Glomerular visceral epithelial cell (primary cell): ENCODE measurements around the gene TAF4B.
"Not testable (repeated sequence)": the region's sequence is repeated elsewhere in the genome, so short reads cannot be mapped to it uniquely, and the experiment has no call there.

Experiments
- DNase-seq: peaks from one replicate; pipeline ENCODE4 v3.0.0-alpha.2; 2016; ENCODE audit errors: extremely low spot score

The TAF4B gene

DNA sequence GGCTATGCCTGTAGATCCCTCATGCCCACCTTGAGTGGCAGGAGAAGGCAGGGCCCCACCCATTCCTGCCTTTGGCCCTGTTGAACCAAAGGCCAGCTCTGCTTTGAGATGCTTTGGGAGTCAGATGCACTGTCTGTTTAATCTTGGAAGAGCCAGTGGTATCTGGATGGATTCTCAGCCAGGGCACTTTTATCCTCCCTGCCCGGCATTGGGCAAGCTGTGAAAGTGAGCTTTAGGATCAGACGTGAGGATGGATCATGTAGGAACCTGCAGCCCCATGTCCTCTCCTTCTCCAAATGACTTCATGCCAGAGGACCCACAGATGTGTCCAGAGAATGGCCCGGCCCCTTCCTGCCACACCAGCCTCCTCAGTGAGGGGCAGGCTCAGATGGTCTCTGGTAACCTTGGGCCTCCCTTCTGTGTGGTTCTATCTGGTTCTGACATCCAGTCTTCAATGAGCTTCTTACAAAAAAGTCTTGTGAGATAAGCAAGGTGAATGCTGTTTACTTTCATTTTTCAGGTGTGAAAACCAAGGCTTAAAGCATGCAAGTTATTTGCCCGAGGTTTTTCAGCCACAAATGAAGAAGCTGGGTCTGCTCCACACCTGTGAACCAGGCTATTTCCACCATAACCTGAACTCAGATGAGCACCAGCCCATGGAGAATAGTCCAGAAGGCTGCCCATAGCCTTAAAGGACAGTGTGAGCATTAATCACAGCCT is 198.3 kb downstream of the TAF4B start:
- DNase-seq = no peak

DNA sequence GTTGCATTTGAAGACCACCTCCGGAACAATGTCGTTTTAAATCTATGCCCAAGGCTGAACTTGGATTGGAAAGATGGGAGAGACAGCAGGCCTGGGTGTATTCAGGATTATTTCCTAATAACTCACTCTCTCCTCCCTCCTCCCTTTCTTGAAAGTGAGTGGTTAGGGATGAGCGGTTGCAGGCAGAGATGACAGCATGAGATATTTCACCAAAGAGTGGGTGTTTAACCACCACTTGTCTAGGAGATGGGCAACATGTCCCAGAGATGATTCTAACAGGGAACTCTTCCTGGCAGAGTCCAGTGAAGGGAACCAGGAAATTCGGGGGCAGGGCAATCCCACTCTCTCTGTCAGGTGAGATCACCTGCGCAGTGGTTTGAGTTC is 198.9 kb downstream of the TAF4B start:
- DNase-seq = peak; percentile 74

DNA sequence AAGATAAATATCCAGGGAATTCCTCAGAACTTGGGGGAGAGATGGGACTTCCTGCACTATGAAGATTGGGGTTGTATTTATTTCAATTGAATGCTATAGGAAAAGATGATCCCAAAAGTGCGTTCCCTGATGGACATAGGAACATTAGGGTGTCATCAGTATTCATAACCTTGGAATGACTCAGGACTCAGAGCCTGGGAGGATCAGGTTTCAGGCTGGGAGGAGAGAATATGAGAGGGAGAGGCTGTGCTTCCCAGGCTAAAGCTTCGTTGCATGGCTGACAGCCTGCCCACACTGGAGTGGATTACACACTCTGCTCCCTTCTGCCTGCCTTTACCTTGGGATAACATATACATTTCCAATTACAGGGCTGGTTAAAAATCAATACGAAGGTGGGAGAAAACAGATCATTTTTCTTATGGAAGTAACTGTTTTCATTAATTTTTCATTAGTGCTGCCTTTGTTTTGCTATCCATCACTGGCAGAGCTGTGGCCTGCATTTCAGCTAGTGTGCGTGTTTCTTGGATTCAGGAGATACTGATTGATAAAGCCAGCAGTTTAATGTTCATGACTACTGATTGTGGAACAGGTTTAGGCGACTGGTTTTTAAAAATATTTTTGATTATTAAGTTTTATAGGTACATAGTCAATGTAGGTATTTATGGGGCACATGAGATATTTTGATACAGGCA is 203.4 kb downstream of the TAF4B start:
- DNase-seq = peak; percentile 77

DNA sequence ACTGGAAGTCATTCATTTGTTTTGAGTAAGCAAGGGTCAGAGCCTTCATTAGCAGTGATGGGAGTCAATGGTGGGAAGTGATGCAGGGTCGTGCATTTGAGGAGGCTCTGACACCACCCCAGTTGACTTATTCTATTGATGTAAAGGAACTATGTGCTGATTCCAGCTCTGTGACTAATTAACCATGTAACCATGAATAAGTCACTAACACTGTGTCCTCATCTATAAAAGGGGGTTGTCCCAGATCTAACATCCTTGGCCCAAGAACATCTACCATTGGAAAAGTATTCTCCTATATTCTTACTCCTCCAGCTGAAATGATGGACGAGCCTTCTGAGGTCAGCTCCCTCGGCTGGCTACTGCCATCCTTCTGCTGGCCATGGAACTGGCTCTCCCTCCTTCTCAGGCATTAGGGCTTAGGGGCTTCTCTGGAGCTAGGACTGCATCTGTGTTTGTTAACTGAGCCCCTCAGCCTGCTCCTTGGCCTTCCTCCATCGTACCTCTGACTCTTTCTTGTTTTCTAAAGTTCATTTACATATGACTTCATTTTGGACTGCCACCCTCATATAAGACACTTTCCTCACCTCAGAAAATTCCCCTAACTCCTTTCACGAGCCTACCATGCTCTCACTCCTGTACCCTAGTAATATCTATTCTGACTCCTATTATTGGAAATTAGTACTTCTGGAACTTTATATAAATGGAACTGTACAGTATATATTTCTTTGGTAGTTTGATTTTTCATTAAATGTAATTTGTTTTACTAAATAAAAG is 206.6 kb downstream of the TAF4B start:
- no peak for DNase-seq

DNA sequence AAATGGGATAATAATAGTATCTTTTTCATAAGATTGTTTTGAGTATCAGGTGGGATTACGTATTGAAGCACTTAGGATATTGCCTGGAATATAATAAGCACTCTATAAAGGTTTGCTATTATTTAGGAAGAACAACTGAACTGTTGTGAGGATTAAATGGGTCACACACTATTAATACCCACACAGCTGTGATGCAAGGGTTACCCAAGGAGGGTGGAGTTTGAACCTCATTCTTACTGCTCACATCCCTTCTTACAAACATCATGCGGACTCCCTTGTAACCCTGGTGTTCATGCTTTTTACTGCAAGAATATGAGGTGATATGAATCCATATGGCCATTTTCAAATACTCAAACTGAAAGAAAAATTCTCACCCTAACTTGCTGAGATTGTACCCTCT is 208.6 kb downstream of the TAF4B start:
- DNase-seq = no peak

DNA sequence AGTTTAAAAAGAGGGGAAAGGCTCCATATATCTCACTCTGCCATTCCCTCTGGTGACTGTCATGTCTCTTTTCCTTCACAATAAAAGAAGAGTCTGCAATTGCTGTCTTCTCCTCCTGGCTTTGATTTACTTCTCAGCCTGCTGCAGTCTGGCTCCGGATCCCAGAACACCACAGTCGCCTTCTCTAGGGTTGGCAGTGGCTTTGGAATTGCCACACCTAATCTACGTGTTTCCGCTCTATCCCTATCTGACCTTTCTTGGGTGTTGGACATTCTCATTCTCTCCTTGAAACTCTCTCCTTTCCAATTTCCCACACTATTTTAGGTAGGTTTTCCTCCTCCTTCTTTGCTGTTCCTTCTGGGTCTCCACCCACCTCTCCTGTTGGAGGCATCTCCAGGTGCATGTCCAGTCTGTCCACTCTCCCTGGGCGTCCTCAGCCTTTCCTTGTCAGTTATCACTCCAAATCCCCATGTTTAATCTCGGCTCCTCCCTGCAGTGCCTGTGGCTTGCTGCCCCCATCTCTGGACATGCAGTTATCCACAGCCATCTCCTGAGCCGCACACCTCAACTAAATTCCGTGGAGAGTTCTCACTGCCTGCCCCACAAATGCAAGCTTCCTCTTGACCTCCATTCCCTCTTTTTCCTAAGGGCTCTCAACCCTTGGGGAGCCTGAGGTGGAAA is 209.3 kb downstream of the TAF4B start:
- no peak for DNase-seq

DNA sequence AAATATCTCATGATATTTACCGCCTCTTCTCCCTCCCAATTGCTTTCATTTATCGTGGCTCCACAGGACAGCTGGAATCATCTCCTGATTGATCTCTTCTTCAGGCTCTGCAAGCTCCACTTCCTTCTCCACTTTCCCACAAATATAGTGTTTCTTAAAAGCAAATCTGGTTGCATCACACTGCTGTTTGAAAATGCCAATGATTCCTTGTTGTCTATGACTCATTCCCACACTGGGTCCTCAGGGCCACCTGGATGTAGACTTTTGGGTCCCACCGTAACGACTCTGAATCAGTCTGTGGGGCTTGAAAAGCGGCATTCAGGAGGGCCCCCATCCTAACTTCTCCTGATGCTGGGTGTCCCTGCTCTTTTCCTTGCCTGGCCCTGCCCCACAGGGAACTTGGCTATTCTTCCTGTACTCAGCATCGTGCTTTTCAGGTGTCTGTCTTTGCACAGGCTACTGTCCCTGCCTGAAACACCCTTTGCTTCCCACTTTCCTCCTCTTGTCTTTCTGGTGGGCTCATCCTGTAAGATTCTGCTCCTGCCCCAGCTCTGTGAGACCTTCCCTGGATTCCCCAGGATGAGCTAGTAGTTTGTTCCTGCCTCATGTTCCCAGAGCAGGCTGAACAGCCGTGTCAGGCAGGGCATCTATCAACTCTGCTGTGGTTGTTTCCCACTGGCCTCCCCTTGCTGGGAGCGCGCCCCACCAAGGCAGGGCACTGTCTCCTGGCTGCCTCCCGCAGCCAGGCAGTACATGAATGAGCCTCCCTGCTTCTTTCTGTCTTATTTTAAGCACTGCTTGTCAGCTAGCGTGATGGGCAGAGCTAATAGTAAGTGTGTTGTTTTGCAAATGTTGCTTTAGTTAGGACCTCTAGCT is 210.2 kb downstream of the TAF4B start:
- DNase-seq = peak; percentile 63

DNA sequence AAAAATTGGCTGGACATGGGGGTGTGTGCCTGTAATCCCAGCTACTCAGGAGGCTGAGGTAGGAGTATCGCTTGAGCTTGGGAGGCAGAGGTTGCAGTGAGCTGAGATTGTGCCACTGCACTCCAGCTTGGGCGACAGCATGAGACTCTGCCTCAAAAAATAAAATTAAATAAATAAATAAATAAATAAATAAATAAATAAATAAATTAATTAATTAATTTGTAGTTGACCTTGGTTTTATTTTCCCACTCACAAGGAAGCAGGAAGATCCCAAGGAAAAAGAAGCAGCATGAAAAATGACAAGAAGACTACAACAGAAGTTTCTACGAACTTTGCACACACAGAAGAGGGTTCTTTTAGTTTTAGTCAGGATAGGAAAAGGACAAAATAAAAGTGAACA is 211.4 kb downstream of the TAF4B start:
- DNase-seq = not testable (repeated sequence)

DNA sequence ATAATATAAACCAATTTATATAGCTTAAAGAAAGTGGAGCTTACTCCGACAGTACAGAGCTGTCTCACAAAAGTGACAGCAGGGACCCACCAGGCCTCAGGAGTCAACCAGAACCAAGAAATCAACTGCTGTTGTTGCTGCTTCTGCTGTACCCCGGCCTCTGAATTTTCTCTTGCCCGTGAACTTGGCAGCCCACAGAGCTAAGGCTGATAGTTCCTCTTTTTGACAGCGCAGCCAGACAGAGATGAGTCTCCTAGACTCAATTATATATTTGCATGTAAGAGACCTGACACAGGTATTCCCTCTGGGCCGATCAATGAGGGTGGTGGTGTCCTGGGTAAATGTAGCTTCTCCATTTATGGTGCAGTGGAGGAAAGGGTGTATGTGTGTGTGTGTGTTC is 212.7 kb downstream of the TAF4B start:
- no peak for DNase-seq

DNA sequence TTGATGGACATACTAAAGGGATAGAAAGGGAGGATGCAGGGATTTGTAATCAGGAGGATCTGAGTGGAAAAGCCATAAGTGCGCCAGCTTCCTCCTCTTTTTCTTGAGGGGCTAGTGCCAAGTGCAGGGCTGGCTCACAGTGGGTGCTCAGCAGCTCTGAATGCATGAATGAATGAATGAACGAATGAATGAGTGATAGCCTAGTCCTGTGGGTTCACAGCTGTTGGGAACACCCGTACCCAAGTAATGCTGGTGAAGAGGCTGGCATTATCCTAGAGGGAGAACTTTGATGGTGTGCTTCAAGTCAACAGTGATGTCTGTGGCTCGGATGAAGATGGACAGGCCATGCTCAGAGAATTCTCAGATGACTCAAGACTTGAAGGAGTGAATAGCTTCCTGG is 213.3 kb downstream of the TAF4B start:
- DNase-seq = no peak

DNA sequence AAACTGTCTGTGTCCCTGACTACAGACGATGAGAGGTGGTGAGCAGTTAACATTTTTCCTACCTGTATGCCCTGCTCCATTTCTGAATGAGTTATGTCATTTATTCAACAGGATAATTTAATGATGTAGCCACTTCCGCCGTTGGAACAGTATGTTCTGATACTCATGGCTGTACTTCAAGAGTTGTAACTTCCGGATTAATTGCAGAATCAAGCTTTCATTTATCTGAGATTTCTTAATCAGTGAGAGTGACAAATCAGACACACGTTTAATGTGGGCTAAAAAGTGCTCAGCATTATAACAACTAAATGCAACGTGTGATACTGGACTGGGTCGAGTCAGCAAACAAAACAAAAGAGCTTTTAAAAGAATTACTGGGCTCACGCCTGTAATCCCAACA is 214.4 kb downstream of the TAF4B start:
- DNase-seq = no peak
